HepG2 (cell line): Measurements from ENCODE around the gene CDYL. TPM values are rescaled to one million over a fixed set of nuclear protein-coding genes. Genes with fewer than 3 reads are reported as not detected.

Experiments
- ATAC-seq: fragments of 200-7000 bp; cut with Tn5 transposase; 3 replicates; pipeline ENCODE4 v1.9.1; 2020; ENCODE audit warnings: mild to moderate bottlenecking, moderate library complexity
- BruUV-seq: library from RNA; stranded (reverse); fragments of 400-500 nt; replicated peaks from 2 replicates; lab custom pipeline; 2021; lab: Mats Ljungman, UMichigan
- CTCF ChIA-PET: fragments of 300-600 bp; formaldehyde crosslinking; extraction: SDS; loops from one replicate; lab custom pipeline; 2021; ENCODE audit warnings: low total read pairs, inconsistent platforms, low intra/inter-chr PET ratio; lab: Yijun Ruan, JAX
- POLR2A ChIA-PET: fragments of 350-600 bp; sonication (Branson Sonifier 250); formaldehyde crosslinking; loops from one replicate; lab custom pipeline; 2020; ENCODE audit warnings: antibody characterized with exemption, inconsistent platforms; lab: Yijun Ruan, JAX
- DNase-seq: peaks from one replicate; pipeline ENCODE4 v3.0.0-alpha.2; 2015; ENCODE audit warnings: low spot score
- FAIRE-seq: peaks from 3 replicates; lab custom pipeline; 2011; peaks lifted over from hg19 to GRCh38; lab: Jason Lieb, UNC
- H2AFZ ChIP-seq: one replicate; pipeline ENCODE4 v1.6.1; 2011; ENCODE audit warnings: low read length, inconsistent platforms
- H3K27ac ChIP-seq: fragments of 300-600 bp; 3 replicates; pipeline ENCODE4 v1.8.0; 2011; ENCODE audit warnings: mixed run types, mild to moderate bottlenecking, mixed read lengths, low read length, inconsistent platforms; ENCODE audit not compliant: insufficient read depth; ENCODE audit errors: extremely low read length
- H3K27me3 ChIP-seq, 2 experiments: fragments of 200-600 bp in 1 of 2; 2 replicates in 1 of 2; 3 replicates in 1 of 2; pipeline versions ENCODE4 v1.6.0 to v1.8.0; 2011; ENCODE audit warnings: low read length in 2 of 2, mild to moderate bottlenecking in 2 of 2, moderate library complexity in 2 of 2, inconsistent platforms in 1 of 2; ENCODE audit not compliant: insufficient read depth in 2 of 2, control insufficient read depth in 1 of 2
- H3K36me3 ChIP-seq, 2 experiments: fragments of 200-600 bp in 1 of 2; replicated peaks in 1 of 2; 2 replicates in 1 of 2; 3 replicates in 1 of 2; pipeline versions ENCODE4 v1.5.1 to v1.8.0; 2011; ENCODE audit warnings: low read length in 2 of 2, inconsistent platforms in 1 of 2; ENCODE audit not compliant: insufficient read depth in 2 of 2, control insufficient read depth in 1 of 2
- H3K4me1 ChIP-seq: 2 replicates; pipeline ENCODE4 v1.5.1; 2012; ENCODE audit warnings: low read length, inconsistent platforms; ENCODE audit not compliant: insufficient read depth
- H3K4me2 ChIP-seq: 2 replicates; pipeline ENCODE4 v1.6.0; 2011; ENCODE audit warnings: low read depth, low read length, inconsistent platforms
- H3K4me3 ChIP-seq, 3 experiments: fragments of 200-600 bp in 1 of 3; sonication (generic), shearing (Covaris generic) in 1 of 3; replicated peaks in 1 of 3; 2 replicates each; pipeline ENCODE4 v1.5.1; 2011 to 2016; ENCODE audit warnings: low read length in 3 of 3, inconsistent platforms in 2 of 3, low read depth in 2 of 3, mild to moderate bottlenecking in 2 of 3, control low read depth in 1 of 3, mixed read lengths in 1 of 3; ENCODE audit not compliant: insufficient read depth in 1 of 3
- H3K79me2 ChIP-seq: one replicate; pipeline ENCODE4 v1.6.1; 2011; ENCODE audit warnings: low read length, inconsistent platforms; ENCODE audit not compliant: insufficient read depth
- H3K9ac ChIP-seq: 2 replicates; pipeline ENCODE4 v1.6.0; 2011; ENCODE audit warnings: mild to moderate bottlenecking, low read depth, low read length, inconsistent platforms; ENCODE audit not compliant: insufficient read depth
- H3K9me3 ChIP-seq: 2 replicates; pipeline ENCODE4 v1.5.1; 2012; ENCODE audit warnings: mild to moderate bottlenecking, low read length
- H4K20me1 ChIP-seq: 2 replicates; pipeline ENCODE4 v1.6.0; 2011; ENCODE audit warnings: inconsistent platforms, mild to moderate bottlenecking, low read length, moderate library complexity; ENCODE audit not compliant: insufficient read depth
- BCL3 ChIP-seq: sonication (generic); formaldehyde crosslinking; IDR thresholded peaks from 2 replicates; pipeline ENCODE4 v1.5.1; 2020; ENCODE audit warnings: mild to moderate bottlenecking, missing genetic modification reagents, moderate library complexity
- MAFF ChIP-seq: IDR thresholded peaks from 2 replicates; pipeline ENCODE4 v1.6.1; 2011; ENCODE audit warnings: low read depth, low read length, improper control_type of control experiment
- MAFK ChIP-seq, 2 experiments: IDR thresholded peaks in 1 of 2; conservative IDR thresholded peaks in 1 of 2; 2 replicates each; pipeline ENCODE4 v1.6.1; 2011; ENCODE audit warnings: improper control_type of control experiment in 2 of 2, low read length in 2 of 2
- SMAD1 ChIP-seq: sonication (generic); formaldehyde crosslinking; IDR thresholded peaks from 2 replicates; pipeline ENCODE4 v1.4.0; 2020; ENCODE audit warnings: missing genetic modification reagents, low read depth, mild to moderate bottlenecking, borderline replicate concordance
- ZBTB34 ChIP-seq: sonication (generic); formaldehyde crosslinking; IDR thresholded peaks from 2 replicates; pipeline ENCODE4 v1.8.0; 2022; ENCODE audit warnings: mild to moderate bottlenecking, missing genetic modification reagents
- ZKSCAN8 ChIP-seq: IDR thresholded peaks from 2 replicates; pipeline ENCODE4 v1.6.1; 2016; ENCODE audit warnings: borderline replicate concordance, missing genetic modification reagents, missing compliant biosample characterization
- ZNF75D ChIP-seq: sonication (generic); formaldehyde crosslinking; IDR thresholded peaks from 2 replicates; pipeline ENCODE4 v1.8.1; 2023; ENCODE audit warnings: missing genetic modification reagents, mild to moderate bottlenecking, borderline replicate concordance
- ZNF761 ChIP-seq: sonication (generic); formaldehyde crosslinking; conservative IDR thresholded peaks from 2 replicates; pipeline ENCODE4 v1.4.0; 2020; ENCODE audit warnings: mild to moderate bottlenecking, missing genetic modification reagents
- WGBS: methylation state at CpG from one replicate; pipeline ENCODE4 v1.1.6; 2017; ENCODE audit warnings: low lambda C conversion rate; 5-methylcytosine and 5-hydroxymethylcytosine counted together
- in situ Hi-C: cut with HindIII; loops from 2 replicates; pipeline ENCODE4 v1.10.0; 2017; ENCODE audit warnings: low pct_unique_long_range_greater_than_20kb; ENCODE audit not compliant: extremely low pct_ligation_motif_present
- intact Hi-C: fragments of 100-400 bp; cut with micrococcal nuclease; formaldehyde crosslinking; loops from one replicate; pipeline ENCODE4 v1.10.0; 2022; ENCODE audit not compliant: unreplicated experiment
- polyA plus RNA-seq, 8 experiments: library from polyadenylated mRNA; depleted of rRNA in 3 of 8; stranded (reverse) in 7 of 8; unstranded in 1 of 8; fragments of >200 nt; fragmentation: Illumina TruSeq in 4 of 8; extraction: Trizol in 4 of 8; gene quantifications; 2 replicates each; pipeline versions ENCODE4 v1.2.1 to v1.2.3, GENCODE V29; 2011 to 2016; ENCODE audit warnings: low read depth in 4 of 8, missing spikeins in 1 of 8, mixed read lengths in 1 of 8; ENCODE audit not compliant: insufficient read depth in 1 of 8
- total RNA-seq, 5 experiments: library from RNA; depleted of rRNA; stranded (reverse); fragments of >200 nt; fragmentation: Illumina TruSeq; extraction: Trizol; gene quantifications; 2 replicates each; pipeline ENCODE4 v1.2.3, GENCODE V29; 2016; ENCODE audit warnings: low read depth in 1 of 5

The CDYL gene
- total and polyA plus RNA-seq, 2 of the 13 experiments (the other 11 are each of a cell fraction or from before 2014, with no cell fraction given): 22.8 to 105 TPM

GRCh38 chr6:4814987-4815386, 38.8 kb downstream of the CDYL start (continued):
- no peak for TF ChIP-seq ZBTB34 (CRISPR knock-in tag)
- no peak for TF ChIP-seq SMAD1 (CRISPR knock-in tag)
- TF ChIP-seq BCL3 (CRISPR knock-in tag): no peak
- TF ChIP-seq ZNF761 (CRISPR knock-in tag): no peak

- intact Hi-C loops: no loop called here
- Histone ChIP-seq H3K9me3 (no peaks in the 10 kb centered on the region), H3K79me2 (peaks cover 85% of the 10 kb centered on the region), H3K4me2 (no peak overlapping the region), H3K9ac (no peak overlapping the region), H3K36me3 (no peaks in the 10 kb centered on the region), H3K4me3 (no peak overlapping the region), H3K4me1 (peaks cover 28% of the 10 kb centered on the region), H3K27ac (no peak overlapping the region), H4K20me1 (peaks cover 9% of the 10 kb centered on the region; the same call in 1 of the 2 replicates), H2AFZ (no peak overlapping the region), H3K27me3 (no peaks in the 10 kb centered on the region)
- ATAC-seq (no peak), FAIRE-seq (no peak), DNase-seq (no peak)
- CTCF ChIA-PET: no interaction called here
- no TSS peak for BruUV-seq
- POLR2A ChIA-PET: no interaction called here
- WGBS: 99% methylated on average over 2 of the region's 2 CpGs
- in situ Hi-C loops: no loop called here
- TF ChIP-seq ZKSCAN8 (CRISPR knock-in tag) (no peak), ZNF75D (CRISPR knock-in tag) (no peak), MAFK (conservative IDR thresholded peaks at IDR 0.05 in 1 of 2, IDR thresholded peaks at IDR 0.05 in 1 of 2; ENCODE audit: low read length in 2 of 2) (peak; percentile 72 to 87), MAFF (peak; percentile 79)
Measured at GRCh38 chr6:4815584-4815983, 39.4 kb downstream of the CDYL start.
